NCI-H187 (cell line): Measurements from ENCODE around the gene ZNF234.
"Not testable (repeated sequence)": the region's sequence is repeated elsewhere in the genome, so short reads cannot be mapped to it uniquely, and the experiment has no call there.

Experiments
- DNase-seq, 2 experiments: peaks; one replicate each; lab custom pipeline; 2025; lab: John Stamatoyannopoulos, UW

ZNF234 gene

GRCh38 chr19:44141191-44142058 lies at the start of gene ZNF234:
TSS of gene ZNF234 (plus strand) at chr19:44141554. CDS start at chr19:44144633, 3,079 bp downstream.
- DNase-seq: peak; percentile 50 to 84

GRCh38 chr19:44092108-44092507 lies 49.2 kb upstream of the ZNF234 start:
- DNase-seq: no peak

- peak; percentile 54 to 84 for DNase-seq
These were observed 47.2 kb upstream of the ZNF234 start, which contains the start of gene ZNF224 for GRCh38 chr19:44093931-44094765. TSS of gene ZNF224 (plus strand) at chr19:44094361. CDS start at chr19:44097874, 3,513 bp downstream.

GRCh38 chr19:44107751-44108150 lies 33.6 kb upstream of the ZNF234 start:
- no peak for DNase-seq

GRCh38 chr19:44109458-44109857 lies 31.9 kb upstream of the ZNF234 start:
- no peak for DNase-seq

GRCh38 chr19:44111910-44112463 lies 29.4 kb upstream of the ZNF234 start:
- no peak for DNase-seq

- DNase-seq: no peak
These were observed 28.6 kb upstream of the ZNF234 start for GRCh38 chr19:44112802-44113137.

GRCh38 chr19:44113138-44113783 lies 28.1 kb upstream of the ZNF234 start, which contains the start of gene ZNF225:
TSS of gene ZNF225 (plus strand) at chr19:44113399. CDS start at chr19:44115828, 2,429 bp downstream.
- peak; percentile 87 to 93 for DNase-seq

GRCh38 chr19:44113784-44114390 lies 27.5 kb upstream of the ZNF234 start:
- DNase-seq: no peak

GRCh38 chr19:44121162-44121561 lies 20.2 kb upstream of the ZNF234 start:
- DNase-seq: not testable (repeated sequence)

- DNase-seq: no peak
These were observed 9.4 kb upstream of the ZNF234 start for GRCh38 chr19:44131955-44132354.

- DNase-seq: no peak
These were observed 692 bp downstream of the ZNF234 start for GRCh38 chr19:44142059-44142433.

- no peak for DNase-seq
These were observed 8.4 kb downstream of the ZNF234 start for GRCh38 chr19:44149776-44150175.

- DNase-seq: no peak
These were observed 10.1 kb downstream of the ZNF234 start for GRCh38 chr19:44151491-44151890.

GRCh38 chr19:44156475-44156874 lies 15.1 kb downstream of the ZNF234 start:
- no peak for DNase-seq

- DNase-seq: no peak
These were observed 22.4 kb downstream of the ZNF234 start for GRCh38 chr19:44163789-44164188.

- no peak for DNase-seq
These were observed 22.9 kb downstream of the ZNF234 start for GRCh38 chr19:44164327-44164672.

GRCh38 chr19:44164673-44165512 lies 23.5 kb downstream of the ZNF234 start, which contains the start of gene ZNF226:
TSS of gene ZNF226 (plus strand) at chr19:44165100. CDS start at chr19:44170081, 4,981 bp downstream.
- peak; percentile 79 to 93 for DNase-seq

- DNase-seq: not testable (repeated sequence)
These were observed 29.3 kb downstream of the ZNF234 start for GRCh38 chr19:44170660-44171059.

- no peak for DNase-seq
These were observed 35.2 kb downstream of the ZNF234 start for GRCh38 chr19:44176590-44176989.

- no peak for DNase-seq
These were observed 39.6 kb downstream of the ZNF234 start for GRCh38 chr19:44180968-44181367.
